Measurements from ENCODE around the gene BZW2.

- TF ChIP-seq CTCF (IDR thresholded peaks at IDR 0.05; ENCODE audit: insufficient read depth, low read depth, low read length): no peak
- no peak for TF ChIP-seq EZH2 (IDR thresholded peaks at IDR 0.05; ENCODE audit: insufficient read depth, low read length)
Observed at GRCh38 chr7:16743236-16743635, 97.3 kb downstream of the BZW2 start.
